GM19324 (cell line): ENCODE measurements around the gene RTCB.
"Not testable (repeated sequence)": the region's sequence is repeated elsewhere in the genome, so short reads cannot be mapped to it uniquely, and the experiment has no call there.

Source experiments
- ATAC-seq: cut with Tn5 transposase; IDR thresholded peaks from one replicate; pipeline ENCODE4 v1.9.1; 2021; ENCODE audit warnings: mild to moderate bottlenecking, moderate library complexity; ENCODE audit not compliant: unreplicated experiment, low FRiP score

RTCB gene

DNA sequence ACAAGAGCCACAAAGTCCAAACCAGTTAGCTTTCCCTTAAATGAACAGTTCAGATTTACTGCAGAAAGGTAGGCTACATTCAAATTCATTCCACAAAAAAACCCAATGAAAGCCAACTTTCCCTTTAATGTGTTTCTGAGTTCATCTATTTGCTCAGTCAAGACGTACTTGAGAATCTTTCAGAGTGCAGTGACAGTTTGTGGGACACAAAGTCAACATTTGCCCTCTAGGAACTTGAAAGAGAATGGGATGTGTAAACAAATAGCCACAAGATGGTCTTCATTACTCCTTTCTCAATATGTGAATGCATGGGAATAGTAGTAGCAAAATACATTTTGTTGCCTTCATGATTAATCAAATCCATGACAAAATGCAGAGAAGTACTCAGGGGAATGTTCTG is 15.8 kb downstream of the RTCB start:
- no peak for ATAC-seq

DNA sequence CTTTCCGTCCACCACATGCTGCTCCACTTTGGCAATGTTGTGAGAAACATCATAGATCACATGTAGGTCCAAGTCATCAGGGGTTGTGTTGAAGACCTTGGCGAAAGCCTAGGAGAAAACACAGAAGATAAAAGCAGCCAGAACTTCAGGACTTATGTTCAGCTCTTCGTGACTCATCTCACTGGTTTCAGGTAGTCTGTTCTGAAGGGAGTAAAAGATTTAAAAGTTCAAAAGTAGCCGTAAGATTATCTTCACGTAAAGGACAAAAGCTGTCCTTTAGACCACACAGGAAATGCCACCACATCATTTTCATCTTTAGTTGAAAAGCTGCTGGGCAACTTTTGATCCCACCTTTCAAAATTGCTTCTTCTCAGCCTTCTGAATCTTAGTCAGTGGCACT is 16.9 kb downstream of the RTCB start:
- no peak for ATAC-seq

- no peak for ATAC-seq
Measured at GRCh38 chr22:32389685-32390084, 22.4 kb downstream of the RTCB start.

DNA sequence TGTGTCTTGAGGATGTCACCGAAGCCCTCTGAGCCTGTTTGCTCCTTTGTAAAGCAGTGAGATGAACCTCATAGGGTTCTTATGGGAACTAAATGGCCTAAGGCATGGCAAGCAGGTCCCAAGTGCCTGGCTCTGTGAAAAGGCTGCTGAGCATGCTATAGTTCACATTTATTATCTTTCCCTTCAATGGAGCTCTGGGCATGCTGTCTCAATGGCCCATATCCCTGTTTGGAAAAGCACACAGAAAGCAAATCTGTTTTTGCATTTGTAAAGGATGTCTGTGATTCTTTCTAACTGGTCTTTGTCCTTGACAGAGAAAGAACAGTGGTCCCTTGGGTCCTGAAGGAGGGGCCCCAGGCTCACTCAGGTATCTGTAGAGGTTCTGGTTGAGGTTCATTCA is 26.4 kb downstream of the RTCB start:
- ATAC-seq: no peak

DNA sequence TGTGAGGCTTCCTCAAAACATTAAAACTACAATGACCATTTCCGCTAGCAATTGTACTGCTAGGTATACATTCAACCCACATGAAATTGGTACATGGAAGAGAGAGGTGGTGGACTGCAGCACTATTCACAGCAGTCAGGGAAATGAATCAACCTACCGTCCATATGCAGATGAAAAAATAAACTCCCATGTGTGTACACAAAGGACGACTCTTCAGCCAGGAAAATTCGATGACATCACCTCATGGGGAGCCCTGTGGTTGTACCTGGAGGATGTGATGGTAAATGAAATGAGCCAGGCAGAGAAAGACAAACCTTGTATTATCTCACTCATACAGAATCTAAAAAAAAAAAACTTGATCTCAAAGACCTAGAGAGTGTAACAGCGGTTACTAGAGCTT is 31.1 kb downstream of the RTCB start:
- no peak for ATAC-seq

DNA sequence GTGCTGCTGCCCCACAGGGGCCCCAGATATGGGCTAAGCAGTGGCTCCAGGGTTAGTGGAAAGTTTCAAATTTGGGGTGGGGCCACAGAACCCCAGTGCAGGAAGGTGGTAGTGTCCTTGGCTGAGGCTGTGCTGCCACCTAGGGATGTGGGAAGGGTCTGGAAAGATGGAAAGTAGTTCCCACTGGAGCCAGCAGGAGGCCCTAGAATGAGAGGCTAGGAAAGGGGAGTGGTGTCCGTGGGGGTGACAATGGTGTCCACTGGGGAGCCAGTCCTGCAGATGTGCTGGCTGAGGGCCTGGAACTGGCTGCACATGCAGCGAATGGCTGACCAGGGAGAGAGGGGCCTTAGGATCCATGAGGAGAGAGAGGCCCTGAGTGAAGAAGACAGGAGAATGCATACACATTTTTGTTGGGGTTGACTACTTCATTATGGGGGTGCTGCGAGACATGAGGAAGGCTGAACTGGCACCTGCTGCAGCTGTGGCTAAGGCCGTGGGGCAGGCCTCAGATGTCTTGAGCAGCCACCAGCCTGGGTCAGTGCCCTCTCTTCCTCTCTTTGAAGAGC is 33.3 kb downstream of the RTCB start:
- no peak for ATAC-seq

- ATAC-seq: no peak
Measured at GRCh38 chr22:32376681-32377080, 35.4 kb downstream of the RTCB start.

DNA sequence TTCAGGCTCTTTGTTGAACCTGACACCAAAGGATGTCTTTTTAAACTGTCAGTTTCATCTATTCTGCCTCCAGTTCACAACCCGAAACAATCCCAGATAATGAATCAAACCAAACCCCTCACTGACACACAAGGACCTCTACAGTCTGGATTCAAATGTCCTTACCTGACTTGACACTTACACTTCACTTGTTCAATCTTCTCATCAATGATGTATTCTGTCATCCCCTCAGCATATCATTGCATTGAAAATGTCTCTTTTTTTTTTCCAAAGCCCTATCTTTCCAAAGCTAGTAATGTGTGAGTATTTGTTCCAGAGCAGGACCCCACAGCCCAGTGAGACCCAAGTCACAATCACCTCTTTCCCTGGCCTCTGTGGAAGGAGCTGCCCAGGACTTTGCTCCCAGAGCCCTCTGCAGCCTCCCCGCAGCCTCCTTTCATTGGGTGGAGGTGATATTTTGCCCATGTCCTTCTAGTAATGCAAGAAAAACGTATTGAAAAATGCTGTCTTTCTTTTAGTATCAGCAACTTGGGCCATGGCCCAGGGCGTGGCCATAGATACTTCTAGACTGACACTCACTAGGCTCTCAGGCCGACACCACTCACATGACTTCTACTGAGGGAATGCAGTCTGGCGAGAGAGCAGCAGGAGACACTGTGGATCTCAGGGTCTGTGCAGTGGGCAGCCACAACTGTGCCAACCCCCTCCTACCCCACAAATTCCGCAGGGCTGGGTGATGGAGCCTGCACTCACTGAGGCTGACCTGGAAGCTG is 36.2 kb downstream of the RTCB start:
- ATAC-seq: no peak

DNA sequence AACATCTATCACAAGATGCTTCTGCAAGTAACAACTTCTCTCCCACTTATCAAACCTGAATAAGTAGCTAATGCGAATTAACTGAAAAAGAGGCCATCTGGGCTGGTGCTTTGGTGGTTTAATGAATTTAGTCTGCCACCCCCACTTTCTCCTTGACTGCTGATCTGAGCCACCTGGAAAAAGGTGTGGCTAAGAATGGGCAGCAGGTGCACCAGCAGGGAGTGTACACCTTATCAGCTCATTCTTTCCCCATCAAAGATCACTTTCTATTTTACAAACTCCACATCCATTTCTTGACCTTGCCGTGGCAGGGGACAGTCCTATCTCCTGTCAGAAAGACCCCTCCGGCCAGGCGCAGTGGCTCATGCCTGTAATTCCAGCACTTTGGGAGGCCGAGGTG is 47.8 kb downstream of the RTCB start:
- no peak for ATAC-seq

GRCh38 chr22:32361257-32361656 is 50.8 kb downstream of the RTCB start:
- ATAC-seq: no peak

GRCh38 chr22:32360096-32360495 is 52.0 kb downstream of the RTCB start:
- not testable (repeated sequence) for ATAC-seq

- ATAC-seq: not testable (repeated sequence)
Measured at GRCh38 chr22:32357567-32357966, 54.5 kb downstream of the RTCB start, which contains the start of gene RFPL3. Gene RFPL3 (plus strand): TSS chr22:32357867. CDS start chr22:32358072, 205 bp downstream.

DNA sequence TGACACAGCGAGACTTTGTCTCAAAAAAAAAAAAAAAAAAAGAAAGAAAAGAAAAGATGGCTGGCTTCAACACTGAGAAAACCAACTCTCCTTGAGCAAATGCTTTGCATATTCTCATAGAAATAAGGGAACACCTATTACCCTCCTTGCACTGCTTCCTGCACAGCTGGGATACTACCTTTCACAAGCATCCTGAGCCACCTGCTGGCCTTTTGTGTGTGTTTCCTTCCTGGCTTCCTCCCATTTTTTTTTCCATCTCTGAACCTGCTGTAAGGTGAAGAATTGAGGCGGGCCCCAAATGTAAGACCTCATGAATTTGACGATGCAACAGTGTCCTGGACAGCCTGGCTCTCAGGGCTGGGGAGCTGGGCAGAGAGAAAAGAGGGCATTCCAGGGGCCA is 56.3 kb downstream of the RTCB start:
- no peak for ATAC-seq

GRCh38 chr22:32354360-32355351 is 57.4 kb downstream of the RTCB start:
- no peak for ATAC-seq

DNA sequence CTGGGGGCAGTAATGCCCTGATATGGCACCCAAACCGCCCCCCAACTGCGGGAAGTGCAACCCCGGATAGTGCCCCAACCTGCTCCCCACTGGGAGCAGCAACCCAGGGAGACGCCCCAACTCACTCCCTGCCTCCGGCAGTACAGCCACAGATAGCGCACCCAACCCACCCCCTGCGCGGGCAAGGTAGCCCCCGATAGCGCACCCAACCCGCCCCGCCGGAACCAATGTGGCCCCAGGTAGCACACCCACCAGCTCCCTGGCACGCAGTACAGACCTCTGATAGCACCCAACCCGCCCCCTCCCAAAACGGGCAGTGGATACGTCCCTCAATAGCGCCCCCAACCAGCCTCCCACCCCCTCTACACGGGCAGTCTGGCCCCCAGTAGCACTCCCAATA is 58.2 kb downstream of the RTCB start:
- ATAC-seq: no peak

DNA sequence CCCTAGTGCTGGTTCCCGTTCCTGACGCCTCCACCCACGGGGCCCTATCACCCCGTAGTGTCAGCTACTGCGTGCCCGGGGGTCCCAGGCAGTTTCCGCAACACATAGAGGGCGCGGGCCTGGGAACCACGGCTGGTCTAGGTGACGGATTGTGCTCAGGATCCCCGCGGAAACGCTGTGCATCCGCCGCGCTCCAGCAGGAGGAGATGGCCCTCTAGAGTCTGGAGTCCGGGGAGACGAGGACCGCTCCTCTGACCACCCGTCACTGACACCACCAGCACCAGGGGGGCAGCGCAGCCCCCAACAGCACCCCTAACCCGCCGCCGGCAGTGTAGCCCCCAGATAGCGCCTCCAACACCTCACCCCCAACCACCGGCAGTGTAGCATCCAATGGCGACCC is 58.8 kb downstream of the RTCB start:
- no peak for ATAC-seq

- no peak for ATAC-seq
Measured at GRCh38 chr22:32352681-32353080, 59.4 kb downstream of the RTCB start.

GRCh38 chr22:32351875-32352274 is 60.2 kb downstream of the RTCB start:
- ATAC-seq: not testable (repeated sequence)

- no peak for ATAC-seq
Measured at GRCh38 chr22:32348031-32348611, 63.9 kb downstream of the RTCB start.

DNA sequence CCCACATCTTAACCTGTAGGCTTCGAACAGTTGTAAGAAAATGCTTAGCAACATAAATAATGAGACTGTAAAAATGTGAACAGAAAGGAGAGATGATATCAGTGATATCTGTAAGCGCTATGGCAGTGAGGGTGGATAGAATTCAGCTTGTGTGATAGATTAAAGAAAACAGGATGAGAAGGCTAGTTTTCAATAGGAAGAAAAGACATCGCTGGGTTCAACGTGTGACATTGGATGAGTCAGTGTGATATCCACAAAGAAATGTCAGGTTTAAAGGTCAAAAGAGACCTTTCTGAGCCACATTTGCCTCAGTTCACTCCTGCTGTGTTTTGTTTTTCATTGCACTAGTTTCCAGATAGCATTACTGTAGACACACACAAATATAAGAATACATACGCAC is 68.1 kb downstream of the RTCB start:
- ATAC-seq: no peak

- no peak for ATAC-seq
Measured at GRCh38 chr22:32342977-32343376, 69.1 kb downstream of the RTCB start.
